PC-3 (cell line): ENCODE measurements around the gene ELN.

Source experiments
- CTCF ChIP-seq: fragments of 300-600 bp; sonication (generic); conservative IDR thresholded peaks from 2 replicates; pipeline ENCODE4 v1.5.1; 2017; ENCODE audit warnings: antibody characterized with exemption, low read depth, mild to moderate bottlenecking, low read length
- EZH2 ChIP-seq: fragments of 300-600 bp; sonication (generic); IDR thresholded peaks from one replicate; pipeline ENCODE4 v1.6.1; 2017; ENCODE audit warnings: antibody characterized with exemption, mild to moderate bottlenecking, low read length; ENCODE audit not compliant: unreplicated experiment
- EZH2phosphoT487 ChIP-seq: fragments of 300-600 bp; sonication (generic); IDR thresholded peaks from 2 replicates; pipeline ENCODE4 v1.6.1; 2018; ENCODE audit warnings: mild to moderate bottlenecking, antibody characterized with exemption, low read length, borderline replicate concordance

- no peak for TF ChIP-seq CTCF
- TF ChIP-seq EZH2phosphoT487, result no peak
- TF ChIP-seq EZH2, result no peak
Measured at GRCh38 chr7:73995330-73995729, 32.6 kb upstream of the ELN start.
